Measurements from ENCODE around the gene ATP5PD.
A peak's percentile ranks its signal among the peaks of the same experiment; 100 is the strongest.
"Not testable (repeated sequence)": the region's sequence is repeated elsewhere in the genome, so short reads cannot be mapped to it uniquely, and the experiment has no call there.

ATP5PD gene

GRCh38 chr17:75078284-75079022 lies 31.7 kb upstream of the ATP5PD start:
- DNase-seq = no peak
- intact Hi-C loops (cut with DNase I) = no loop called here

DNA sequence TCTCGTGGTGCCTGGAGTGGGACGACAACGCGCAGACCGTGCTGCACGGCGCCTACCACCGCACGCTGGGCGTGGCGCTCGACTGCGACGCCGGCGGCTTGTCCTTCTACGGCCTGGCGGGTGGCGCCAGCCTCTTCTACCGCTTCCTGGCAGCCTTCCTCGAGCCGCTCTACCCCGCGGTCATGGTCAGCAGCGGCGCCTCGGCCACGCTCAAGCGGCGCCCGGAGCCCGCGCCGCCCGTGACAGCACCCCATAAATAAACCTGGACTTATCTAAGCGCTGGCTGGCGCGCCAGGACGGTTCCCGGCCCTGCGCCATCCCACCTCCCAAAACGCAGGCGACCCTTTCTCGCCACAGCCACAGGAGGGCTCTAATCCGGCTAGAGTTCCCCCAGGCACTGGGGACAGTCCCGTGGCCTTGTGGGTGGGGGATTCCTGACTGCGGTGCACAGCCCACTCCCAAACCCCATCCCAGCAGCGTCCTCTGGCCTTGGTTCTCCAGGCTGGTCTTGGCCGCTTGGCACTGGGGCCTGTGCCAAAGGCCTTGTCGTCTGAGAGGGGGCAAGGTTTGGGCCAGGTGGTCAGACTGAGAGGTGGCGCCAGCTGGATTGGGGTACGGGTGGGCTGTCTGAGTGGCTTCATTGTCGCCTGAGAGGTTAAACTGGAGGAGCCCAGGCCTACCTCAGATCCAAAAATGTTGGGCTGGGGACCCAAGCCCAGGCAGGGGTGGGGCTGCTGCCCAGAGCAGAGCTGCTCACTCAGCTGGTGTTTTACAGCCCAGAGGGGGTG lies 30.9 kb upstream of the ATP5PD start:
- peak in 41 of 42 donors; percentile 44 to 87 (median 67) for DNase-seq
- intact Hi-C loops (cut with DNase I) = no loop called here

DNA sequence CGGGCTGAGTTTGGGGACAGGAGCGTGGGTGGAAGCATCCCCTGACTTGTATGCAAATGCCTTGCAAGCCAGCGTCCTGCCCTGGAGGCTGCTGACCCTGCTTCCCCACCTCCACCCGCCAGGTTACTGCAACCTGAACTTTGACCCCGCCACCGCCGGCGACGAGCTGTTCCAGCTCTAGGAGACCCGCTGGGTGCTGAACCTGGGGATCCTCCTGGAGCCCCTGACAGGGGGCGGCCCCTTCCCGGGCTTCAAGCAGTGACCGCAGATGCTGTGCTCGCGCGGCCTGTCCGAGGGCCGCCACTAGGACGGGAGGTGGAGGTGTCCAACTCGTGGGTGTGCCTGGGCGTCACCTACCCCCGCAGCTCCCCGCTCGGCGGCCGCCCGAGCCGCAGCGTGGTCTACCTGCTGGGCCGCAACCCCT lies 30.3 kb upstream of the ATP5PD start:
- intact Hi-C loops (cut with DNase I) = no loop called here
- DNase-seq = peak in 1 of 42 donors; percentile 36

- DNase-seq = no peak
- intact Hi-C loops (cut with DNase I) = no loop called here
These were observed 29.0 kb upstream of the ATP5PD start for GRCh38 chr17:75075597-75076336.

DNA sequence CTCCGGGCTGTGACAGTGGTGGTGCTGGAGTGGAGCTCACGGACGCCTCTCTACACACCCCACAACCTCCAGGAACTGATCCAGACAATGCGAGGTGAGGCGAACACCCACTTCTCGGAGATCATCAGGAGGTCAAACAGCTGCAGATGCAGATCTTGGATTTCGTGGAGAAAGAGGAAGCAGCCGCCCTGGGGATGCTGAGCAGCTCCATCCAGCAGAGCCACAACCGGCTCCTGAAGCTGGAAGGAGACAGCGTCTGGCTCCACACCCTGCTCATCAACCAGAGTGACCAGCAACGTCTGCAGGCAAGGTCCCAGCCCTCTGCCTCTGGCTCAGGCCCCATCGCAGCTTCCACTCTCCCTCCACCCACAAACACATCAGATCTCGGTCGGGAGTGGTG lies 27.8 kb upstream of the ATP5PD start:
- DNase-seq = peak in 6 of 42 donors; percentile 14 to 45 (median 23)
- intact Hi-C loops (cut with DNase I) = no loop called here

- DNase-seq = no peak
- intact Hi-C loops (cut with DNase I) = no loop called here
These were observed 26.9 kb upstream of the ATP5PD start for GRCh38 chr17:75073618-75074047.

DNA sequence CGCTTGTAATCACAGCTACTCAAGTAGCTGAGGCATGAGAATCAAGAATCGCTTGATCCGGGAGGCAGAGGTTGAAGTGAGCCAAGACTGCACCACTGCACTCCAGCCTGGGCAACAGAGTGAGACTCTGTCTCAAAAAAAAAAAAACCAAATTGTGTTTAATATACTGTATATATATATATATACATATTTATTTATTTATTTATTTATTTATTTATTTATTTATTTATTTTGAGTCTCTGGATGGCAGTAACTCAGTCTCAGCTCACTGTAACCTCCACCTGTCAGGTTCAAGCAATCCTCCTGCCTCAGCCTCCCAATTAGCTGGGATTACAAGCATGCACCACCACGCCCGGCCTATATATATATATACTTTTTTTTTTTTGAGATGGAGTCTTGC lies 26.1 kb upstream of the ATP5PD start:
- DNase-seq; intact Hi-C loops (cut with DNase I): not testable (repeated sequence)

DNA sequence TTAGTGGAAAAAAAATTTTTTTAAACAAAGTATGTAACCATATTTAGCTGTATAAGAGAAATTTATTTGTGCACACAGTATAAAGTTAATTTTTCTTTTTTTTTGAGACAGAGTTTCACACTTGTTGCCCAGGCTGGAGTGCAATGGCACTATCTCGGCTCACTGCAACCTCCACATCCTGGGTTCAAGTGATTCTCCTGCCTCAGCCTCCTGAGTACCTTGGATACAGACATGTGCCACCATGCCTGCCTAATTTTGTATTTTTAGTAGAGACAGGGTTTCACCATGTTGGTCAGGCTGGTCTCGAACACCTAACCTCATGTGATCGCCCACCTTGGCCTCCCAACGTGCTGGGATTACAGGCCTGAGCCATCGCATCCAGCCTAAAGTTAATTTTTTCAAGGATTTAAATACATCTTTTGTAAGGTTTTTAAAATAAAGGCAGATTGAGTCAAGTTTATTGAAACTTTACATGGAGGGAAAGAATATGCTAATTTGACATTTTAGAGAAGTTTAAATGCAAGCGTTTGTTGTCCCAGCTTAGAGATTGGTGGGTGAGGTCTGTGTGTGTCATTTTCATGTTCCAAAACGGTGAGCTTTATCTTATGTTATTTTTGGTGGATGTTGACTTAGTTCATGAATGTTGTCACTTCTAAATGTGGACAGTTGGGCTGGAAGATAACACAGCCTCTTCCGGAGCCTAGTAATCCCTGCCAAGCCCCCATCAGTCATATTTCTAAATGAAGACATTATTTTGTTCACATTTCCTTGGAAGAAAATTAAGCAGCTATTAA lies 24.9 kb upstream of the ATP5PD start:
- intact Hi-C loops (cut with DNase I); DNase-seq: not testable (repeated sequence)

DNA sequence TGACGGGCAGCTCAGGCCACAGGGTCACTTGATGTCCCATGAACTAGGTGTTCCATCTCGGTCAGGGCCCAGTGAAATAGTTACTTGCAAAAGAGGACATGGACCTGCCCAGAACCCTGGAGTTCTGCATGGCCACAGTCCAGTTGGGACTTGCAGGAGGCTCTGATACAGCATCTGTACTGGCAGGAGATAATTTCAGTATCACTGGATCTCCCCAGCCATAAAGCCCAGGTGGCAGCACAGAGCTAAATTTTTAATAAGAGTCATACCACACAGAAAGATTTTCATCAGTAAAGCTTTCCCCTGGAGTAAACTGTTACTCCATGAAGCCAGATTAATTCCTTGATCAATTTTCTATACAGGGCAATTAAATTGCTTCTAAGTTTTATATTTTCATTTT lies 23.0 kb upstream of the ATP5PD start:
- peak in 6 of 42 donors; percentile 21 to 51 (median 34) for DNase-seq
- intact Hi-C loops (cut with DNase I) = loop anchor here (5.0 kb wide), 1 partner anchor 38 kb away; the partner anchor contains the start of gene ARMC7

GRCh38 chr17:75068750-75069149 lies 22.0 kb upstream of the ATP5PD start:
- intact Hi-C loops (cut with DNase I) = loop anchor here (5.0 kb wide), 1 partner anchor 39 kb away; the partner anchor contains the start of gene ARMC7
- DNase-seq = no peak

DNA sequence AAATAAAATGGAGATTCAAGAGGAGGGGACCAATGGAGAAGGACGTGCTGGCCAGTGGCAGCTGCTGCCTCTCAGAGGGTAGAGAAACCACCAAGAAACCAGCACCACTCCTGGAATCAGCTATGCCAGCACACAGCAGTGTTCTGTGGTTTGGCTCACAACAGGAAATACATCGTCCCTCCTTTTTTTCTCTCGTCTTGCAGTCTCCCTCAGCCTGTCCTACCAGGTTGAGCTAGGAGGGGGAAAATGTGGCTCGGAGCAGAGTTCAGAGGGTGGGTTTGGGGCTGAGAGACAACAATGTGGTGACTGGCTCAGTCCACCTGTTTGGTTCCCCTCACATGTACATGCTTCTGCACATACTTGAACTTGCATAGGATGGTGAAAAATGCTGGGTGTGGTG lies 21.1 kb upstream of the ATP5PD start:
- DNase-seq = no peak
- intact Hi-C loops (cut with DNase I) = loop anchor here (5.0 kb wide), 1 partner anchor 39 kb away; the partner anchor contains the start of gene ARMC7

DNA sequence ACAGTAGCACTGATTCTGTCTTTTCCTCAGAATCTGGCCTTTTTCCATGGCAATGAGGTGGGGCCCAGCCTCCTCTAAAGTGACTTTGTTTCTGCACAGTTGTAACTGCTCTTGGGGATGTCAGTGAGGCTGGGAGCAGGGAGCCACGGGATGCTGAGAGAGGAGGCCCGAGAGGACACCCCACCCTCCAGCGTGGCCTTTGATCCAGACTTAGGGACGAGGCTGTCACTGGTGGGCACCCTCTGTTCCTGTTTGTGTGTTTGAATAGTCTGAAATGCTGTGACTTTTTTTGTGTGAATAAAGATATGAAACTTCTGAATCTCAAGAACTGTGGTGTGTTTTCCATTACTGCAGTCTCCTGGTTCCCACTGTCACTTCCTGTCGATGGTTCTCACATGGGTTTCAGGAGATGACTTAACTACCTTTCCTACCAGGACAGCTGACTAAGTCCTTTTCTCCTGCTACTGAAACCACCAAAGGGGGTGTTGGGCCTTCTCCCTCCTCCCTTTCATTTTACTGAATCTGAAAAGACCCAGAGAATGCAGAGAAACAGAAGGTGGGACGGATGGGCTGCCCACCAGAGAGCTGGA lies 18.9 kb upstream of the ATP5PD start:
- intact Hi-C loops (cut with DNase I) = loop anchor here (5.0 kb wide), 1 partner anchor 42 kb away; the partner anchor contains the start of gene ARMC7
- no peak for DNase-seq

GRCh38 chr17:75064867-75065561 lies 18.2 kb upstream of the ATP5PD start:
- intact Hi-C loops (cut with DNase I) = loop anchor here (5.0 kb wide), 1 partner anchor 42 kb away; the partner anchor contains the start of gene ARMC7
- DNase-seq = no peak

DNA sequence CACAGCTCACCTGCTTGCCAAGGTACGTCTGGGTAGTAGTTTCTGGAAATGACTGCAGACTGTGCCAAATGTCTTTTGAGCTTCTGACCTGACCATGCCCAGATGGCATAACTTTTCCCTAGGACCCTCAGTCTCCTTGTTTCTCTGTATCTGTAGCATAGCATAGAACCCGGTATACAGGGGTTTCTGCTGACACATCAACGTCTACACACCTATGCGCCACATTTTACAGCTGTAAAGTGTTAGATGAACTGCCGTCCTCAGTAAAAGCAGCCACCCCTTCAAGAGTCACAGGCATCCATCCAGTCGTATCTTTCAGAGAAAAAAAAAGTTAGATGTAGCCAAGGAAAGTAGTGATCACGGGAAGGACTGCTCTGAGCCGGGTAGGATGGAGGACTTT lies 17.7 kb upstream of the ATP5PD start:
- DNase-seq = no peak

GRCh38 chr17:75064040-75064439 lies 17.3 kb upstream of the ATP5PD start:
- no peak for DNase-seq
- intact Hi-C loops (cut with DNase I) = no loop called here

More for the DNA sequence above, 17.7 kb upstream of the ATP5PD start:
- intact Hi-C loops (cut with DNase I) = no loop called here

DNA sequence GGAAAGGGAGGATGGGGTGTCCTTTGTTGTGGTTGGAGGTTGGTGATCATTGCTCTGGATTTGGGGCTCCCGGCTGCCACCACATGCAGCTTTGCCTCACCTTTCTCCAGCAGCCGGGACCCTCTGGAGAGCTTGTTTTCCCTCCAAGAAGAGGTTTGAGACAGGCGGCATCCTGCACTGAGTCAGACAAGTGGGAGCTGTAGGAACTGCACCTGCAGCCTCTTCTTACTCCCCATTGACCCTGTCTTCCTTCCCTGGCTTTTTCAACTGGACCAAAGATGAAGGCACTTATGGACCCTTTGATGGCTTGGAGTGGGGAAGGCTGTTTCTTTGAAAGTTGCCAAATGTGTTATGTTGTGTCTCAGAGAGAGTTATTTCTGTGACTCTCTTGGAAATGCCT lies 16.9 kb upstream of the ATP5PD start:
- no peak for DNase-seq
- intact Hi-C loops (cut with DNase I) = no loop called here

GRCh38 chr17:75063201-75063600 lies 16.4 kb upstream of the ATP5PD start:
- intact Hi-C loops (cut with DNase I) = no loop called here
- DNase-seq = no peak

GRCh38 chr17:75061618-75062017 lies 14.8 kb upstream of the ATP5PD start:
- intact Hi-C loops (cut with DNase I) = no loop called here

More at GRCh38 chr17:75061618-75062017, 14.8 kb upstream of the ATP5PD start:
- DNase-seq = no peak

Data from head of caudate nucleus (tissue), 42 donors.